ENCODE data around the gene POMGNT2.

POMGNT2 gene

DNA sequence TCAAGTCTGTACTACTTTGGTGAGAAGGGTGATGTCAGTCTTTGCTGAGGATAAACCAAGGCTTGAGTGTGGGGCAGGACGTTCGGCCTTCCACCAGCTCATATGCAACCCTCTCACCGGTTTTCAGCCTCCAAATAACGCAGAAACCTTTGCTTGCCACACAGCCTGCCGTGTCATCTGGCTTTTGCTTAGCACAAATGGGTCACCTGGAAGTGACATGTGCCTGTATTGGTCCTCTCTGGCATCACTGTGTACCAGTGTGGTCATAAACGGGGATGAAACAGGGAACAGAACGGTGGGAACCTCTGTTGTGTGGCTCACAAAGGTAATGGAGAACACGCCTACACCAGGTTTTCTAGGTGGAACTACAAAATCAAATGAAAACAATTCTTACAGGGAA lies 7.1 kb downstream of the POMGNT2 start:
- H4K20me1 ChIP-seq (ENCODE audit: insufficient read depth, low read length) = no peaks in the 10 kb centered on the region
- TF ChIP-seq CTCF (IDR thresholded peaks at IDR 0.05; ENCODE audit: low read length) (no peak), EZH2 (IDR thresholded peaks at IDR 0.05; ENCODE audit: borderline replicate concordance, low read length) (no peak)

DNA sequence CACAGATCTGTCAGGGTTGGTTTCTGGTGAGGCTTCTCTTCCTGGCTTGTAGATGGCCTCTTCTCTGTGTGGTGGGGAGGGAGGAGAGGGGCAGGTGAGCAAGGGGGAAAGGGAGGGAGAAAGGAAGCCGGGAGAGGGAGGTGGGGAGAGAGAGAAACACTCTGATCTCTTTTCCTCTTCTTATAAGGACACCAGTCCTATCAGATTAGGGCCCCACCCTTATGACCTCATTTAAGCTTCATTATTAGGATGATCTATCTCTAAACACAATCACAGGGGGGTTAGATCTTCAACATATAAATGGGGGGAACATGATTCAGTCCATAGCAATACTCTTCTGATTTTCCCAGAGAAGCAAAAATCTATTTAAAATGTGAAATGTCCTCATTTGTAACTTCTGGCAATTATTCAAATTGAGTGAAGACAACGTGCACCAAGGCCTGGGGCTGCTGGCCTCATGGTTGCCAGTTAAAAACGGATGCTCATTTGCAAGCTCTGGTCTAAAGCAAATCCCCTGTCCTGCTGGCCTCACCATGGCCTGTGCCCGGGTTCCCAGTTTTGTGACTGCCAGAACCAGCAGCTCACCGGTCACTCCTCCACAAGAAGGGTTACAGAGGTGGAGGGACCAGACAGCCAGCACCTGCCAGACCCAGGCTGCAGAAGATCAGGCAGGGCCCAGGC lies 8.3 kb downstream of the POMGNT2 start:
- no peak overlapping the region for H2AFZ ChIP-seq (ENCODE audit: low read length)
- H3K9me3 ChIP-seq (ENCODE audit: low read length) = no peaks in the 10 kb centered on the region
- no peak for TF ChIP-seq EZH2 (IDR thresholded peaks at IDR 0.05; ENCODE audit: borderline replicate concordance, low read length)
- TF ChIP-seq CTCF (IDR thresholded peaks at IDR 0.05; ENCODE audit: low read length) = no peak
- H3K36me3 ChIP-seq (ENCODE audit: insufficient read depth, low read length) = no peaks in the 10 kb centered on the region
- H3K4me2 ChIP-seq (ENCODE audit: low read length) = no peak overlapping the region
- H3K27me3 ChIP-seq (ENCODE audit: insufficient read depth, low read length) = no peaks in the 10 kb centered on the region
- H3K79me2 ChIP-seq (ENCODE audit: insufficient read depth, low read length) = no peaks in the 10 kb centered on the region
- H3F3A ChIP-seq (ENCODE audit: insufficient read depth, low read length) = no peaks in the 10 kb centered on the region
- H3K4me1 ChIP-seq (ENCODE audit: insufficient read depth, low read length, severe bottlenecking) = no peaks in the 10 kb centered on the region
- no peak overlapping the region for H3K9ac ChIP-seq (ENCODE audit: low read length)
- no peak overlapping the region for H3K27ac ChIP-seq (ENCODE audit: low read depth, low read length, poor library complexity, severe bottlenecking)
- H4K20me1 ChIP-seq (ENCODE audit: insufficient read depth, low read length) = no peaks in the 10 kb centered on the region
- no peaks in the 10 kb centered on the region for H3K9me2 ChIP-seq (ENCODE audit: low read depth, low read length)
- no peak overlapping the region for H3K4me3 ChIP-seq (ENCODE audit: low read depth, low read length, poor library complexity, severe bottlenecking)

More for the DNA sequence above, 7.1 kb downstream of the POMGNT2 start:
- H3F3A ChIP-seq (ENCODE audit: insufficient read depth, low read length) = no peaks in the 10 kb centered on the region
- no peak overlapping the region for H3K4me2 ChIP-seq (ENCODE audit: low read length)
- H3K4me1 ChIP-seq (ENCODE audit: insufficient read depth, low read length, severe bottlenecking) = no peaks in the 10 kb centered on the region
- no peak overlapping the region for H3K4me3 ChIP-seq (ENCODE audit: low read depth, low read length, poor library complexity, severe bottlenecking)
- H2AFZ ChIP-seq (ENCODE audit: low read length) = no peak overlapping the region
- no peak overlapping the region for H3K9ac ChIP-seq (ENCODE audit: low read length)
- H3K9me3 ChIP-seq (ENCODE audit: low read length) = no peaks in the 10 kb centered on the region
- no peaks in the 10 kb centered on the region for H3K79me2 ChIP-seq (ENCODE audit: insufficient read depth, low read length)
- H3K9me2 ChIP-seq (ENCODE audit: low read depth, low read length) = no peaks in the 10 kb centered on the region
- no peaks in the 10 kb centered on the region for H3K27me3 ChIP-seq (ENCODE audit: insufficient read depth, low read length)
- H3K27ac ChIP-seq (ENCODE audit: low read depth, low read length, poor library complexity, severe bottlenecking) = no peak overlapping the region
- H3K36me3 ChIP-seq (ENCODE audit: insufficient read depth, low read length) = no peaks in the 10 kb centered on the region

- no peaks in the 10 kb centered on the region for H3K79me2 ChIP-seq (ENCODE audit: insufficient read depth, low read length)
Measured at GRCh38 chr3:43096761-43097160, 9.1 kb downstream of the POMGNT2 start.

More at GRCh38 chr3:43096761-43097160, 9.1 kb downstream of the POMGNT2 start:
- H3F3A ChIP-seq (ENCODE audit: insufficient read depth, low read length) = no peaks in the 10 kb centered on the region
- H3K9me2 ChIP-seq (ENCODE audit: low read depth, low read length) = no peaks in the 10 kb centered on the region
- H4K20me1 ChIP-seq (ENCODE audit: insufficient read depth, low read length) = no peaks in the 10 kb centered on the region
- H3K27me3 ChIP-seq (ENCODE audit: insufficient read depth, low read length) = no peaks in the 10 kb centered on the region
- H2AFZ ChIP-seq (ENCODE audit: low read length) = no peak overlapping the region
- TF ChIP-seq EZH2 (IDR thresholded peaks at IDR 0.05; ENCODE audit: borderline replicate concordance, low read length) (no peak), CTCF (IDR thresholded peaks at IDR 0.05; ENCODE audit: low read length) (no peak)
- H3K9me3 ChIP-seq (ENCODE audit: low read length) = no peaks in the 10 kb centered on the region
- no peak overlapping the region for H3K4me2 ChIP-seq (ENCODE audit: low read length)
- H3K4me1 ChIP-seq (ENCODE audit: insufficient read depth, low read length, severe bottlenecking) = no peaks in the 10 kb centered on the region
- H3K4me3 ChIP-seq (ENCODE audit: low read depth, low read length, poor library complexity, severe bottlenecking) = no peak overlapping the region
- no peaks in the 10 kb centered on the region for H3K36me3 ChIP-seq (ENCODE audit: insufficient read depth, low read length)
- H3K27ac ChIP-seq (ENCODE audit: low read depth, low read length, poor library complexity, severe bottlenecking) = no peak overlapping the region
- H3K9ac ChIP-seq (ENCODE audit: low read length) = no peak overlapping the region
